ENCODE measurements around the gene PRICKLE2. TPM values are rescaled to one million over a fixed set of nuclear protein-coding genes. Genes with fewer than 3 reads are reported as not detected.

The PRICKLE2 gene
- total and polyA plus RNA-seq, 4 donors: 0.89 to 8.0 (median 3.2) TPM

GRCh38 chr3:64114651-64115050, 110.6 kb downstream of the PRICKLE2 start:
- TF ChIP-seq GABPA (IDR thresholded peaks at IDR 0.05 in 1 of 2, conservative IDR thresholded peaks at IDR 0.05 in 1 of 2) (no peak), EGR1 (IDR thresholded peaks at IDR 0.05; ENCODE audit: low read depth in 2 of 2) (no peak)
- no peak overlapping the region for H3K4me3 ChIP-seq (ENCODE audit: low read depth in 1 of 3, low read length in 3 of 3)
- no peaks in the 10 kb centered on the region for H3K27me3 ChIP-seq (ENCODE audit: control insufficient read depth in 4 of 4, insufficient read depth in 4 of 4, low read length in 3 of 4)
- no peaks in the 10 kb centered on the region for H3K9me3 ChIP-seq (ENCODE audit: control insufficient read depth in 4 of 4, low read length in 3 of 4)
- no peaks in the 10 kb centered on the region for H3K4me1 ChIP-seq (ENCODE audit: control insufficient read depth in 4 of 4, insufficient read depth in 4 of 4, low read length in 3 of 4)
- DNase-seq (ENCODE audit: low spot score): no peak
- H3K9ac ChIP-seq (ENCODE audit: low read depth in 1 of 2, low read length in 2 of 2): no peak overlapping the region
- H3K27ac ChIP-seq (ENCODE audit: low read depth in 1 of 2, low read length in 2 of 2): no peak overlapping the region
- no peaks in the 10 kb centered on the region for H3K36me3 ChIP-seq (ENCODE audit: control insufficient read depth in 4 of 4, insufficient read depth in 3 of 4, low read depth in 1 of 4, low read length in 3 of 4)

GRCh38 chr3:64111872-64112271, 113.4 kb downstream of the PRICKLE2 start:
- Histone ChIP-seq H3K9ac (ENCODE audit: low read depth in 1 of 2, low read length in 2 of 2) (no peak overlapping the region), H3K27ac (ENCODE audit: low read depth in 1 of 2, low read length in 2 of 2) (no peak overlapping the region), H3K36me3 (ENCODE audit: control insufficient read depth in 4 of 4, insufficient read depth in 3 of 4, low read depth in 1 of 4, low read length in 3 of 4) (no peaks in the 10 kb centered on the region), H3K4me1 (ENCODE audit: control insufficient read depth in 4 of 4, insufficient read depth in 4 of 4, low read length in 3 of 4) (no peaks in the 10 kb centered on the region), H3K4me3 (ENCODE audit: low read depth in 1 of 3, low read length in 3 of 3) (no peak overlapping the region), H3K9me3 (ENCODE audit: control insufficient read depth in 4 of 4, low read length in 3 of 4) (peaks cover 0 to 6% (median 0%) of the 10 kb centered on the region in 4 donors), H3K27me3 (ENCODE audit: control insufficient read depth in 4 of 4, insufficient read depth in 4 of 4, low read length in 3 of 4) (peaks cover 0 to 3% (median 0%) of the 10 kb centered on the region in 4 donors)
- 92% methylated on average over 2 of the region's 2 CpGs for WGBS
- no peak for DNase-seq (ENCODE audit: low spot score)
- no peak for TF ChIP-seq CTCF (IDR thresholded peaks at IDR 0.05; ENCODE audit: low read depth, low read length, missing input control)
- TF ChIP-seq ZBTB33 (IDR thresholded peaks at IDR 0.05): no peak
- no peak for TF ChIP-seq JUND (IDR thresholded peaks at IDR 0.05)
- no peak for TF ChIP-seq EGR1 (IDR thresholded peaks at IDR 0.05; ENCODE audit: low read depth in 2 of 2)
- TF ChIP-seq ATF3 (IDR thresholded peaks at IDR 0.05): no peak
- TF ChIP-seq MAX (IDR thresholded peaks at IDR 0.05): no peak
- TF ChIP-seq SP1 (IDR thresholded peaks at IDR 0.05): no peak
- no peak for TF ChIP-seq HNF4A (conservative IDR thresholded peaks at IDR 0.05)
- TF ChIP-seq RAD21 (IDR thresholded peaks at IDR 0.05): no peak
- no peak for TF ChIP-seq RXRA (IDR thresholded peaks at IDR 0.05)
- no peak for TF ChIP-seq NR2F2 (IDR thresholded peaks at IDR 0.05)
- TF ChIP-seq FOXA2 (IDR thresholded peaks at IDR 0.05): no peak
- TF ChIP-seq FOXA1 (IDR thresholded peaks at IDR 0.05): no peak
- TF ChIP-seq TAF1 (conservative IDR thresholded peaks at IDR 0.05): no peak
- TF ChIP-seq YY1 (IDR thresholded peaks at IDR 0.05): no peak
- TF ChIP-seq REST (IDR thresholded peaks at IDR 0.05): no peak
- no peak for TF ChIP-seq HNF4G (IDR thresholded peaks at IDR 0.05)
- no peak for TF ChIP-seq GABPA (IDR thresholded peaks at IDR 0.05 in 1 of 2, conservative IDR thresholded peaks at IDR 0.05 in 1 of 2)

All from liver (tissue), 9 donors.